HEK293T (cell line): Measurements from ENCODE around the gene PCDH9.

Experiments used
- ELF4 ChIP-seq: fragments of 450-650 bp; IDR thresholded peaks from 2 replicates; pipeline ENCODE4 v1.6.1; 2017; ENCODE audit warnings: antibody characterized with exemption
- FOXA1 ChIP-seq: fragments of 450-650 bp; IDR thresholded peaks from 2 replicates; pipeline ENCODE4 v1.6.1; 2016; ENCODE audit warnings: mild to moderate bottlenecking
- HDGF ChIP-seq: fragments of 450-650 bp; IDR thresholded peaks from 2 replicates; pipeline ENCODE4 v1.6.1; 2017; ENCODE audit warnings: antibody characterized with exemption, borderline replicate concordance
- NFRKB ChIP-seq: fragments of 450-650 bp; IDR thresholded peaks from 2 replicates; pipeline ENCODE4 v1.6.1; 2016; ENCODE audit warnings: mild to moderate bottlenecking, moderate library complexity
- SUZ12 ChIP-seq: fragments of 450-650 bp; IDR thresholded peaks from 2 replicates; pipeline ENCODE4 v1.6.1; 2016; ENCODE audit warnings: mild to moderate bottlenecking
- ZNF384 ChIP-seq: fragments of 450-650 bp; IDR thresholded peaks from 2 replicates; pipeline ENCODE4 v1.6.1; 2016

DNA sequence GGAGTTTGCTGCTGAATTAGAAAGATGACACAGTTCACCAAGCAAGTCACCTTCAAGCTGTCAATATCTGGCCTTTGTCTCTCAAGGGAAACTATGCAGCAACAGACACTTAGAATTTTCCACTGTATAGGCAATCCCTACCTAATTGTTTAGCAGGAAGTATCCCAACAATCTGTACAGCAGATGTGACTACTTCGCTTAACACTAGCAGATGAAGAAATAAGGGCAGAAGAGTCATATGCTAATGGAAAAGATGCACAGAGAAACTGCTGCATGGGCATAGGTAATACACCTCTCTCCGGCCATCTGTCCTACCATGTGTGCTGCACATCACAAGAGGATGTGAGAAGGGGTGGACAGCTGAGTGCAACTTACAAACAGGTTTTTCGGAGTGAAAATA lies 851.2 kb downstream of the PCDH9 start:
- TF ChIP-seq ELF4 (no peak), HDGF (no peak), SUZ12 (no peak), ZNF384 (no peak), NFRKB (no peak), FOXA1 (no peak)
